Activated CD8-positive, alpha-beta memory T cell treated with anti-CD3 and anti-CD28 coated beads, Interleukin-2, amount 50 U/mL, for 48 hours (primary cell): ENCODE results near the gene RPEL1.
"Not testable (repeated sequence)": the region's sequence is repeated elsewhere in the genome, so short reads cannot be mapped to it uniquely, and the experiment has no call there.

Experiments used
- DNase-seq: peaks from one replicate; pipeline ENCODE4 v3.0.0-alpha.2; 2020

The RPEL1 gene

GRCh38 chr10:103245587-103245986, at the start of gene RPEL1:
RPEL1 (plus strand) TSS chr10:103245887; CDS start chr10:103245997, 110 bp downstream.
- not testable (repeated sequence) for DNase-seq

- DNase-seq: no peak
Measured at GRCh38 chr10:103196516-103196915, 49.2 kb upstream of the RPEL1 start.

DNA sequence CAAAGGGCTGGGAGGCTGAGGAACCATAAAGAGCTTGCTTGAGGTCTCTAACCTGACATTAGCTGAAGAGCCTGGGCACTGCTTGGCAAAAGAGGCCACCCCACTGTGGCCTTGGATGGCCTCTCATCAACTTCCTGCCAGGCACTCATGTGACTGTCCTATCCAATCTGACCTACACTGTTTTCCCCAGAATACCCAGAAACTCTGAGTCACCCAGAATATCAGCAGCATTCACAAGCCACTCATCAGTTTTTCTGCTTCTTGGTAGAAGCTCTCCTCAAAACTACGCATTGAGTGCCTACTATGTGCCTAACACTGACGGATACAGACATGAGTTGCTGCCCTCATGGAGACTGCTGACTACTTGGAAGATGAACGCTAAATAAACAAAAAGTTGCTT, 48.5 kb upstream of the RPEL1 start:
- no peak for DNase-seq

DNA sequence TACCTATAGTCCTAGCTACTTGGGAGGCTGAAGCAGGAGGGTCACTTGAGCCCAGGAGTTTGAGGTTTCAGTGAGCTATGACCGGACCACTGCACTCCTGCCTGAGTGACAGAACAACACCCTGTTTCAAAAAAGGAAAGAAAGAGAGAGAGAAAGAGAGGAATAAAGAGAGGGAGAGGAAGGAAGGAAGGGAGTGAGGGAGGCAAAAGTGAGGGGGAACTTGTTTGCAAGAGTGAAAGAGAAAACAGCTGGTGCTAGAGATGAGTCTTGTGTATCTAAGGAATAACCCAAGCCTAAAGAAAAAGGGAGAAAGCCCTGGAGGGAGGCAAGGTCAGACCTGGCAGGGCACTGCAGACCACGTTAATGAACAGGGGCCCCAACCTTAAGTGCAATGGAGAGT, 47.8 kb upstream of the RPEL1 start:
- no peak for DNase-seq

- DNase-seq: no peak
Measured at GRCh38 chr10:103198648-103199047, 47.0 kb upstream of the RPEL1 start.

DNA sequence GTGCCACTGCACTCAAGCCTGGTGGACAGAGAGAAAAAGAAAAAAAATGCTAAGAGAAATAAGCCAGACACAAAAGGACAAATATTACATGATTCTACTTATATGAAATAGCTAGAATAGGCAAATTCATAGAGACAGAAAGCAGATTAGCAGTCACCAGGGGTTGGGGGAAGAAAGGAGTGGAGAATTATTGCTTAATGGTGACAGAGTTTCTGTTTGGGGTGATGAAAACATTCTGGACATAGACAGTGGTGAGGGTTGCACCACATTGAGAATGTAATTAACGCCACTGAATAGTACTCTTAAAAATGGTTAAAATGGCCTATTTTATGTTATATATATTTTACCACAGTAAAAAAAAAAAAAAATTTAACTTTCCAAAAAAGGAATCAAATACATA, 46.2 kb upstream of the RPEL1 start:
- no peak for DNase-seq

DNA sequence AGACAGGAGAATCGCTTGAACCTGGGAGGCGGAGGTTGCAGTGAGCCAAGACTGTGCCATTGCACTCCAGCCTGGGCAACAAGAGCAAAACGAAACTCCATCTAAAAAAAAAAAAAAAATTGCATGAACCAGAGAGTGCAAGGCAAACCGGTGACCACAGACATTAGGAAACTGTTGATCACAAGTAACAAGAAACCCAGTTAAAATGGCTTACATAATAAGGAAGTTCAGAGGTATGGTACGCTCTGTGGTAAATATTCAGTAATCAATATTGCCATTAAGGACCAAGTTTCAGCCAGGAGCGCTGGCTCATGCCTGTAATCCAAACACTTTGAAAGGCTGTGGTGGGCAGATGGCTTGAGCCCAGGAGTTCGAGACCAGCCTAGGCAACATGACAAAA, 43.4 kb upstream of the RPEL1 start:
- DNase-seq: no peak

- no peak for DNase-seq
Measured at GRCh38 chr10:103203466-103203865, 42.2 kb upstream of the RPEL1 start.

- no peak for DNase-seq
Measured at GRCh38 chr10:103204353-103205255, 41.1 kb upstream of the RPEL1 start.

GRCh38 chr10:103205401-103205800, 40.3 kb upstream of the RPEL1 start:
- DNase-seq: not testable (repeated sequence)

- not testable (repeated sequence) for DNase-seq
Measured at GRCh38 chr10:103206715-103207114, 39.0 kb upstream of the RPEL1 start.

DNA sequence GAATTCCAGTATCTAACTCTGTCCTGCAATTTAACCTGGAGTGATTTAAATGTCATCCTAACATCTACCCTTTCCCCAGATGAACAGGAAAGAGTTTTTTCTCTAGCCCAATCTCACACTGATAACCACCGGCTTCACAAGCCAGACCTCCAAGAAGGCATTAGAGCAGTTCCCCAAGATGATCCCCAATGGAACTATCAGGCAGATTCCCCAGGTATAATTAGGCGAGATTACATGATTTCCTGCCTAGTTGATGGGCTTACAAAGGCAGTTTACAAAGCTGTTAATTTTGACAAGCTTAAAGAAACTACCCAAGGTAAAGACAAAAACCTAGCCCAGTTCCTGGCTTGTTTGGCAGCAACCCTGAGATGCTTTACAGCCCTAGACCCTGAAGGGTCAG, 38.5 kb upstream of the RPEL1 start:
- no peak for DNase-seq

GRCh38 chr10:103207643-103208042, 38.0 kb upstream of the RPEL1 start:
- DNase-seq: not testable (repeated sequence)

GRCh38 chr10:103210262-103210661, 35.4 kb upstream of the RPEL1 start:
- DNase-seq: not testable (repeated sequence)

DNA sequence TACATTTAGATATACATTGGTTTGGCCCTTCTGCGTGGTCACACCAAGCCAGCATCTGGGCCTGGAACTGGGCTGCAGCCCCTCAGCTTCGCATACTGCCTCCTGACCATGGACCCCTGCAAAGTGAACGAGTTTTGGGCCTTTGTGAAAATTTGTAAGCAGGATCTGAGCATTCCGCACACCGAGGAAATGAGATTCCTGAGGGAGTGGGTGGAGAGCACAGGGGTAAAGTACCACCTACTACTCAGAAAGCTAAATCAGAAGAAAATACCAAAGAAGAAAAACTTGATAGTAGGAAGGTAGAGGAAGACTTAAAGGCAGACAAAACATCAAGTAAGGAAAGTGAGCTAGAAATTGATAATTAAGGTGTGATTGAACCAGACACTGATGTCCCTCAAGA, 30.1 kb upstream of the RPEL1 start:
- DNase-seq: no peak

- DNase-seq: not testable (repeated sequence)
Measured at GRCh38 chr10:103216362-103216761, 29.3 kb upstream of the RPEL1 start.

GRCh38 chr10:103224133-103224532, 21.6 kb upstream of the RPEL1 start:
- DNase-seq: no peak

DNA sequence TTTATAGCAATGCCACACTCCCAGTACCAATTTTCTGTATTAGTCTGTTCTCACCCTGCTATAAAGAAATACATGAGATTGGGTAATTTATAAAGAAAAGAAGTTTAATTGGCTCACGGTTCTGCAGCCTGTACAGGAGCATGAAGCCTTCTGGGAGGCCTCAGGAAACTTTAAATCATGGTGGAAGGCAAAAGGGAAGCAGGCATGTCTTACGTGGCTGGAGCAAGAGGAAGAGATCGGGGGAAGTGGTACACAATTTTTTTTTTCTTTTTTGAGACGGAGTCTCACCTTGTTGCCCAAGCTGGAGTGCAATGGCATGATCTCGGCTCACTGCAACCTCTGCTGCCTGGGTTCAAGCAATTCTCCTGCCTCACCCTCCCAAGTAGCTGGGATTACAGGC, 21.0 kb upstream of the RPEL1 start:
- not testable (repeated sequence) for DNase-seq

GRCh38 chr10:103225939-103226338, 19.7 kb upstream of the RPEL1 start:
- no peak for DNase-seq

GRCh38 chr10:103227416-103227815, 18.3 kb upstream of the RPEL1 start:
- DNase-seq: no peak

DNA sequence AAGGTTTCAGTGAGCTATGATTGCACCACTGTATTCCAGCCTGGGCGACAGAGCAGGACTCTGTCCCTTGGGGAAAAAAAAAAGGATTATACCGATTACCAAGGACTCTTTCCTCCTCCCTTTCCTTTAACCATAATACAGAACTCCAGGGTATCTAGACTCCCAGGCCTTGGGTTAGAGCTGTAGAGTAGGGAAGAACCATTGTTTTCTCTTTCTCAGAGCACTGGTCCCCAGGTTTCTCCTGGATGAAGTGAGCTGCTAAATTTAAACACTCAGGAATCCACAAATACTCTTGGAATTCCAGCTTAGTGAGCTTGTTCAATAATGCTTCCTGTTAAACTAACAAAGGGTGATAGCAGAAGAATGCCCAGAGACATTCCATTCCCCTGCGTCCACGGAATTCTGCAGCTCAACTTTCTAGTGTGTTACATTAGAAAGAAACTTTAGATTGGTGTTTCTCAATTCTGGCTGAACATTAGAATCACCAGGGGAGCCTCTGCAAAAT, 14.6 kb upstream of the RPEL1 start:
- no peak for DNase-seq

GRCh38 chr10:103232131-103232673, 13.5 kb upstream of the RPEL1 start:
- no peak for DNase-seq

- DNase-seq: no peak
Measured at GRCh38 chr10:103232772-103233488, 12.8 kb upstream of the RPEL1 start.

GRCh38 chr10:103235775-103236174, 9.9 kb upstream of the RPEL1 start:
- no peak for DNase-seq
